Spinal cord (tissue), 10 donors: Measurements from ENCODE around the gene SIGLEC12. TPM values are rescaled to one million over a fixed set of nuclear protein-coding genes. Genes with fewer than 3 reads are reported as not detected.
"Not testable (repeated sequence)": the region's sequence is repeated elsewhere in the genome, so short reads cannot be mapped to it uniquely, and the experiment has no call there.

ENCODE experiments used
- DNase-seq, 6 donors: peaks; one replicate each; pipeline versions ENCODE4 v3.0.0 to v3.0.0-alpha.2; 2013 to 2015; ENCODE audit warnings: low spot score in 6 of 6, low read depth in 4 of 6
- H3K27ac ChIP-seq: one replicate; pipeline ENCODE4 v1.5.1; 2013; ENCODE audit warnings: low read depth, low read length, control low read depth
- H3K27me3 ChIP-seq: one replicate; pipeline ENCODE4 v1.6.1; 2013; ENCODE audit warnings: low read length; ENCODE audit not compliant: control insufficient read depth, insufficient read depth
- H3K36me3 ChIP-seq: one replicate; pipeline ENCODE4 v1.6.1; 2013; ENCODE audit warnings: low read length; ENCODE audit not compliant: control insufficient read depth, insufficient read depth
- H3K4me1 ChIP-seq: one replicate; pipeline ENCODE4 v1.6.1; 2013; ENCODE audit warnings: low read length; ENCODE audit not compliant: control insufficient read depth, insufficient read depth
- H3K4me3 ChIP-seq: one replicate; pipeline ENCODE4 v1.5.1; 2013; ENCODE audit warnings: low read depth, low read length, control low read depth
- H3K9me3 ChIP-seq: one replicate; pipeline ENCODE4 v1.6.1; 2013; ENCODE audit warnings: low read length; ENCODE audit not compliant: control insufficient read depth, insufficient read depth
- WGBS: methylation state at CpG from one replicate; pipeline ENCODE4 v1.1.5; 2013; ENCODE audit warnings: missing lambda C conversion rate; ENCODE audit not compliant: insufficient coverage; 5-methylcytosine and 5-hydroxymethylcytosine counted together
- polyA plus RNA-seq, 2 donors: library from polyadenylated mRNA; unstranded; fragments of 120-200 nt; gene quantifications; one replicate each; pipeline ENCODE4 v1.2.1, GENCODE V29; 2013; ENCODE audit not compliant: insufficient read length in 2 of 2
- small RNA-seq: library from RNA; depleted of rRNA; stranded (forward); fragments of <200 nt; gene quantifications from one replicate; pipeline ENCODE3, GENCODE V24; 2014; ENCODE audit warnings: low replicate concordance
- total RNA-seq, 2 donors: library from RNA; depleted of rRNA in 1 of 2; stranded (reverse); fragments of 120-200 nt in 1 of 2; fragments of >200 nt in 1 of 2; gene quantifications; one replicate each; pipeline versions ENCODE4 v1.2.3 to v1.2.4, GENCODE V29; 2013 to 2014
- donor health status: healthy.

Gene SIGLEC12
- total and polyA plus RNA-seq, 4 donors: 0.06 TPM; not detected in 3

DNA sequence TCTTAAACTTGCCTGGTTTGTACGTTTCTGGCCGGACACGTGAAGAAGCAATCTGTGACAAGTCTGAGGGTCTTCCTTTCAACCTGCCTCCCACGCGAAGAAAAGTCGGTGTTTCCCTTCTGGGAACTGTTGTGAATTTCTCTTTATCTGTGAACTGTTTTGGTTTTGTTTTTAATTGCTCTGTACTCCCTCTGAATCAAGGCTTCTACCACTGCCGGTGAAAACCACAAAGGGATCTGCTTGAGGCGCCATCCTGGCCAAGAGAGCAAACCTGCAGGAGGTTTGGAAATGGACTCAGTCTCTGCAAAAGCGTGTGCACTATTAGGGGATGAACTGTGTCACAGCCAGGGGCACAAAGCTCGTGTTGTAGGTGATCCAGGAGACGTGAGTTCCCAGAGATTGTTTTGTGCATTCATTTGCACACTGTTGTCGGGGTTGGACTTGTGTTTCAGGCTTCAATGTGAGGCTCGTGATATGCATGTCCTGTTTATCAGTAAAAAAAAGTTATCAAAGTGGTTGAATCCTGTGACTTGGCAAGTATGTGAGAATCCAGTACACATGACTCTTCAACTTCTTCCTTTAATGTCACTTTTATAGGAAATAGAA, 53.1 kb downstream of the SIGLEC12 start:
- DNase-seq: no peak
- H3K9me3 ChIP-seq: no peaks in the 10 kb centered on the region
- H3K4me1 ChIP-seq: no peaks in the 10 kb centered on the region
- WGBS: 52% methylated on average over 10 of the region's 13 CpGs
- H3K4me3 ChIP-seq: no peak overlapping the region
- no peaks in the 10 kb centered on the region for H3K36me3 ChIP-seq
- no peak overlapping the region for H3K27ac ChIP-seq
- no peaks in the 10 kb centered on the region for H3K27me3 ChIP-seq

DNA sequence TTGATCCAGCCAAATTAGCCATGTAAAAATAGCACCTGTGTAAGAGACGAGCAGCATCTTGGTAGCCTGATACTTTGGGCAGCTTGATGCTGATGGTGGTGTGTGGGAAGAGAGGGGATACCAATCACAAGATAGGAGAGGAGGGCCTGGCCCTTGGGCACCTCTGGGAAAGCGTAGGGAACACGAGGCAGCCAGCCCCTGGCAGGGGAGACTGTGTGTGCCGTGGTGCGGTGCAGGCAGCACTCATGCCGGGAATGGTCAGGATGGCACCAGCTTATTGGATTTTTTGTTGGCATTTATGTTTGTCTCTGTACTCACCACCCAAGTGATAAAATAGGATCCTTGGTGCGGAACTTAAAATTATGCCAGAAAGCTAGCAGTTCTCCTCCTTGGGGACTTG, 53.6 kb downstream of the SIGLEC12 start:
- Histone ChIP-seq H3K27me3 (no peaks in the 10 kb centered on the region), H3K9me3 (no peaks in the 10 kb centered on the region), H3K27ac (no peak overlapping the region), H3K36me3 (no peaks in the 10 kb centered on the region), H3K4me1 (no peaks in the 10 kb centered on the region), H3K4me3 (no peak overlapping the region)
- DNase-seq: no peak
- WGBS: 77% methylated on average over 4 of the region's 7 CpGs

DNA sequence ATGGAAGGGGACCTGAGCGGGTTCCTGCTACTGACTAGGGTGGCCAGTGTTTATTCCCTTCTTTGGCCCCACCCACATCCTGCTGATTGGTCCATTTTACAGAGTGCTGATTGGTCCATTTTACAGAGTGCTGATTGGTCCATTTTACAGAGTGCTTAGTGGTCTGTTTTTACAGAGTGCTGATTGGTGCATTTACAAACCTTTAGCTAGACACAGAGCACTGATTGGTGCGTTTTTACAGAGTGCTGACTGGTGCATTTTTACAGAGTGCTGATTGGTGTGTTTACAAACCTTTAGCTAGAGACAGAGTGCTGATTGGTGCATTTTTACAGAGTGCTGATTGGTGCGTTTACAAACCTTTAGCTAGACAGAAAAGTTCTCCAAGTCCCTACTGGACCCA, 54.1 kb downstream of the SIGLEC12 start:
- WGBS: 93% methylated on average over 2 of the region's 3 CpGs
- not testable (repeated sequence) for H3K9me3 ChIP-seq, H3K27me3 ChIP-seq, H3K36me3 ChIP-seq, DNase-seq, H3K27ac ChIP-seq, H3K4me3 ChIP-seq, H3K4me1 ChIP-seq

DNA sequence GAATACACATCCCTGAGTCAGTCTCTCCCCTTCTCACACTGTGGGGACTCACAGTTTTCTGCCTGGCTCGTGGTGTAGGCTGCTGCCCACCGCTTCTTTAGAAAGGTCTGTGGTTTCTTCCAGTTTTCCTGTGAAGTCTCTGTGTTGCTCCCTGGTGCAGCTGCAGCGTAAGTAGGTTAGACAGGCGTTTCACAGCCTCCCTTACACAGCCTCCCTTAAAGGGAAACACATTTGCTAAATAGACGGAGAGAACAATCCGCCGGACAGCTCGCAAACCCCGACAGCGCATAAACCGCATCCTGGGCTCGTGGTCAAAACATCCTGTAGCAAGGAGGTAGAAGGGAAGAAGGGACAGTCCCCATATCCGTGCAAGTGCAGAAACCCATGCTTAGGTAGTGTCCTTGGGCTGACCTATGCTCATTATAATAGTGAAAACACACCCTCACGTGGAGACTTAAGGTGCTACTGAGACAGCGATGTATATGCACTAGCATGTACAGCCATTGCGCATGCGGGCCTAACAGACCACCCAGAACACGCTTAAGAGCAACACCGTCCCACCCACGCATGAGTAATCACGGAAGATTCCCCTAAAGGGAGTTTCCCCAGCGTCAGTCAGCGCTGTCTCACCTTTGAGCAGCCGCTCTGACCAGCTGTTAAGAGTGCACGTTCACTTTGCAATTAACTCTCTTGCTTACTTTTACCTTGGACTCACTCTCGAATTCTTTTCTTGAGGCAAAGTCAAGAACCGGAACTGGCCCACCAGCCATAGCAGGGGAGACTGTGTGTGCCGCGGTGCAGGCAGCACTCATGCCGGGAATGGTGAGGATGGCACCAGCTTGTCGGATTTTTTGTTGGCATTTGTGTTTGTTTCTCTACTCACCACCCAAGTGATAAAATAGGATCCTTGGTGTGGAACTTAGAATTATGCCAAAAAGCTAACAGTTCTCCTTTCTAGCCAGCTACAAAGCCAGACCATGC, 59.9 kb downstream of the SIGLEC12 start:
- Histone ChIP-seq H3K27ac (no peak overlapping the region), H3K4me1 (no peaks in the 10 kb centered on the region), H3K27me3 (peaks cover 4% of the 10 kb centered on the region), H3K36me3 (no peaks in the 10 kb centered on the region), H3K9me3 (no peaks in the 10 kb centered on the region), H3K4me3 (no peak overlapping the region)
- DNase-seq: no peak
- WGBS: 70% methylated on average over 18 of the region's 31 CpGs

Small RNAs within 50 kb of the gene (small RNA-seq; reads per million reads assigned to genes)
- gene AC020914.3 (not detected), gene AC020914.5 (not detected)

Other genes with a start within 250 kb of the SIGLEC12 start
- gene IGLON5, start 190.2 kb downstream of the SIGLEC12 start, total RNA-seq: 10 to 100 TPM; 12.1 to 15.3 TPM
- gene IGLON5, start 190.2 kb downstream of the SIGLEC12 start, polyA plus RNA-seq: 100 to 1,000 TPM; 154 to 160 TPM
- gene VSIG10L, start 159.7 kb downstream of the SIGLEC12 start, total RNA-seq: 1 to 10 TPM; 2.6 to 6.7 TPM
- 10 to 100 TPM in 1 of 2 donors, 1 to 10 TPM in 1; 10.0 to 12.7 TPM for gene VSIG10L, start 159.7 kb downstream of the SIGLEC12 start, polyA plus RNA-seq
- gene ETFB, start 135.4 kb downstream of the SIGLEC12 start, total RNA-seq: 100 to 1,000 TPM in 1 of 2 donors, 10 to 100 TPM in 1; 40.2 to 196 TPM
- gene ETFB, start 135.4 kb downstream of the SIGLEC12 start, polyA plus RNA-seq: 100 to 1,000 TPM in 1 of 2 donors, 10 to 100 TPM in 1; 87.4 to 107 TPM
- 1 to 10 TPM in 1 of 2 donors, not detected in 1; 7.9 TPM for gene CLDND2, start 132.8 kb downstream of the SIGLEC12 start, total RNA-seq
- gene CLDND2, start 132.8 kb downstream of the SIGLEC12 start, polyA plus RNA-seq: 1 to 10 TPM; 5.9 to 7.6 TPM
- 1 to 10 TPM in 1 of 2 donors, under 1 TPM in 1; 0.44 to 6.0 TPM for gene NKG7, start 129.1 kb downstream of the SIGLEC12 start, total RNA-seq
- gene NKG7, start 129.1 kb downstream of the SIGLEC12 start, polyA plus RNA-seq: under 1 TPM in 1 of 2 donors, not detected in 1; 0.69 TPM
- gene LIM2, start 113.8 kb downstream of the SIGLEC12 start, total RNA-seq: not detected
- not detected for gene LIM2, start 113.8 kb downstream of the SIGLEC12 start, polyA plus RNA-seq
- not detected for gene C19orf84, start 111.2 kb downstream of the SIGLEC12 start, total RNA-seq
- gene C19orf84, start 111.2 kb downstream of the SIGLEC12 start, polyA plus RNA-seq: not detected
- gene SIGLEC10, start 84.2 kb downstream of the SIGLEC12 start, total RNA-seq: 1 to 10 TPM; 3.1 to 3.7 TPM
- 1 to 10 TPM; 6.6 to 7.1 TPM for gene SIGLEC10, start 84.2 kb downstream of the SIGLEC12 start, polyA plus RNA-seq
- gene SIGLEC8, start 43.3 kb downstream of the SIGLEC12 start, total RNA-seq: 1 to 10 TPM; 2.0 to 3.6 TPM
- 1 to 10 TPM; 3.8 to 4.7 TPM for gene SIGLEC8, start 43.3 kb downstream of the SIGLEC12 start, polyA plus RNA-seq
- gene CEACAM18, start 23.3 kb downstream of the SIGLEC12 start, total RNA-seq: not detected
- not detected for gene CEACAM18, start 23.3 kb downstream of the SIGLEC12 start, polyA plus RNA-seq
- gene SIGLEC6, start 29.9 kb upstream of the SIGLEC12 start, total RNA-seq: under 1 TPM in 1 of 2 donors, not detected in 1; 0.11 TPM
- gene SIGLEC6, start 29.9 kb upstream of the SIGLEC12 start, polyA plus RNA-seq: not detected
- 10 to 100 TPM in 1 of 2 donors, 1 to 10 TPM in 1; 8.5 to 12.4 TPM for gene ZNF175, start 69.5 kb upstream of the SIGLEC12 start, total RNA-seq
- 10 to 100 TPM; 12.4 to 17.8 TPM for gene ZNF175, start 69.5 kb upstream of the SIGLEC12 start, polyA plus RNA-seq
- gene SIGLEC5, start 128.6 kb upstream of the SIGLEC12 start, total RNA-seq: 1 to 10 TPM in 1 of 2 donors, under 1 TPM in 1; 0.44 to 1.6 TPM
- under 1 TPM in 1 of 2 donors, not detected in 1; 0.22 TPM for gene SIGLEC5, start 128.6 kb upstream of the SIGLEC12 start, polyA plus RNA-seq
- 1 to 10 TPM; 1.0 to 1.1 TPM for gene SIGLEC14, start 145.0 kb upstream of the SIGLEC12 start, total RNA-seq
- gene SIGLEC14, start 145.0 kb upstream of the SIGLEC12 start, polyA plus RNA-seq: 1 to 10 TPM; 3.0 to 3.5 TPM
- gene SPACA6, start 191.5 kb upstream of the SIGLEC12 start, total RNA-seq: 10 to 100 TPM in 1 of 2 donors, 1 to 10 TPM in 1; 2.6 to 18.0 TPM
- gene SPACA6, start 191.5 kb upstream of the SIGLEC12 start, polyA plus RNA-seq: 10 to 100 TPM; 11.4 to 23.2 TPM
- gene HAS1, start 222.2 kb upstream of the SIGLEC12 start, total RNA-seq: 1 to 10 TPM in 1 of 2 donors, under 1 TPM in 1; 0.61 to 1.6 TPM
- gene HAS1, start 222.2 kb upstream of the SIGLEC12 start, polyA plus RNA-seq: 1 to 10 TPM; 3.0 to 4.3 TPM